ENCODE data around the gene SPRR2G.
"Not testable (repeated sequence)": the region's sequence is repeated elsewhere in the genome, so short reads cannot be mapped to it uniquely, and the experiment has no call there.

The SPRR2G gene

DNA sequence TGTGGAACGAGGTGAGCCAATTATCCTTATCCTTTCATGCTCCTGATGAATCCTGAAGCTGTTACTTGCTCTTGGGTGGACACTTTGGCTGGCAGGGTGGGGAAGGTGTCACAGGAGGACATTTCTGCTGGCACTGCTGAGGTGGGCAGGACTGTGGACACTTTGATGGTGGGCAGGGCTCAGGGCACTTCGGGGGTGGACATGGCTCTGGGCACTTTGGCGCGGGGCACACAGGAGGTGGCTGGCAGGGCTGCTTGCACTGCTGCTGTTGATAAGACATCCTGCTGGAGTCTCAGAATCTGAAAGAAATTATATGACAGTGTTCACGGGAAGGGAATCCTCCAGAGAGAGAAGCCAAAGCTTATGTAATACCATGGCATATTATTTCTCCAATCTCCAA, 38.2 kb downstream of the SPRR2G start:
- DNase-seq: not testable (repeated sequence)

DNA sequence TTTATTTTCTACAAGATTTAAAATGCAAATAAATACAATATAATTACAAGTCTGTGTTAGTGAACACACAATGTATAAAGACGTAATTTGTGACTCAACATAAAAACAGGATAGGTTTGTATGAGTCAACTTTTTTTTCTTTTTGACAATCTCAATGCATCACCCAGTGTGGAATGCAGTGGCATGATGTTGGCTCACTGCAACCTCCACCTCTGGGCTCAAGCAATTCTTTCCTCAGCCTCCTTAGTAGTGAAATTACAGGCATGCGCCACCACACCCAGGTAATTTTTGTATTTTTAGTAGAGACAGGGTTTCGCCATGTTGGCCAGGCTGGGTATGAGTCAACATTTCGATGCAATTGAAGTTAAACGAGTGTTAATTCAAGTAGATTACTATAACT, 50.4 kb downstream of the SPRR2G start:
- DNase-seq: peak; percentile 38
